DMS 273 (cell line): ENCODE data around the gene DEAF1.
A peak's percentile ranks its signal among the peaks of the same experiment; 100 is the strongest.

Experiments
- DNase-seq: peaks from one replicate; lab custom pipeline; 2025; ENCODE audit not compliant: unreplicated experiment; lab: John Stamatoyannopoulos, UW

The DEAF1 gene

GRCh38 chr11:613369-613968, 81.6 kb downstream of the DEAF1 start:
- DNase-seq = peak; percentile 60

DNA sequence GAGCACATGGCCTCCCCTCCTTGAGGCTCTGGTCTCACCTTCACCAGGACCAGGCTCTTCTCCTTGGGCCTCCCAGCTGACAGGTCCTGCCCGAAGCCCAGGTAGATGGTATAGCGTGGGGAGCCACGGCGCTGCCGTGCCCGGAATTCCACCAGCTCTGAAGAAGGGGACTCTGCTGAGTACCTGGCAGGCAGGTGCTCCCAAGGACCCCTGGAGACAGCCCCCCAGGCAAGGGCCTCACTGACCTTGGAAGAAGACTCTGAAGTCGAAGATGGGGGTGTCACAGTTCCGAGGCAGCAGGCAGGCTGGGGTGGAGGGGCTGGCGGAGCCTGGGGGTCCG, 82.1 kb downstream of the DEAF1 start:
- DNase-seq = no peak

- DNase-seq = peak; percentile 58
These were observed 82.6 kb downstream of the DEAF1 start for GRCh38 chr11:612201-612960.

- no peak for DNase-seq
These were observed 83.7 kb downstream of the DEAF1 start for GRCh38 chr11:611001-611996.

DNA sequence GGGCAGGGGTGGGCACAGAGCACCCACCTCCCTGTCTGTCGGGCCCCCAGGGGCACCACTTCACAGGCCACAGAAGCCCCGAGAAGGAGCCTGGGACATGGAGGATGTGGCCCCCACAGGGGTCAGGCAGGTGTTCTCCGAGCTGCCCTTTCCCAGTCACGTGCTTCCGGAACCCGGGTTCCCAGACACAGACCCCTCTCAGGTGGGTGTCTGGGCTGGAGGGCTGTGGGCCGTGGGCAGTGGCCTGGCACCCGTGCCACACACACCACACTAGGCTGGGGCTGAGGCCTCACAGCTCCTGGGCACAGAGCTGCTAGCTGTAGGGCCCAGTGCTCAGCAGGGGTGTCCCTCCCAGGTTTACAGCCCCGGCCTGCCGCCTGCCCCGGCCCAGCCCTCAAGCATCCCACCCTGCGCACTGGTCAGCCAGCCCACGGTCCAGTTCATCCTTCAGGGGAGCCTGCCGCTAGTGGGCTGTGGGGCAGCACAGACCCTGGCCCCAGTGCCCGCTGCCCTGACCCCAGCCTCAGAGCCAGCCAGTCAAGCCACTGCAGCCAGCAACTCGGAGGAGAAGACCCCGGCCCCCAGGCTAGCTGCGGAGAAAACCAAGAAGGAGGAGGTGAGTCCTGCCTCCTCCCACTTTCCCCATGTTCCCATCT, 84.7 kb downstream of the DEAF1 start:
- DNase-seq = no peak

DNA sequence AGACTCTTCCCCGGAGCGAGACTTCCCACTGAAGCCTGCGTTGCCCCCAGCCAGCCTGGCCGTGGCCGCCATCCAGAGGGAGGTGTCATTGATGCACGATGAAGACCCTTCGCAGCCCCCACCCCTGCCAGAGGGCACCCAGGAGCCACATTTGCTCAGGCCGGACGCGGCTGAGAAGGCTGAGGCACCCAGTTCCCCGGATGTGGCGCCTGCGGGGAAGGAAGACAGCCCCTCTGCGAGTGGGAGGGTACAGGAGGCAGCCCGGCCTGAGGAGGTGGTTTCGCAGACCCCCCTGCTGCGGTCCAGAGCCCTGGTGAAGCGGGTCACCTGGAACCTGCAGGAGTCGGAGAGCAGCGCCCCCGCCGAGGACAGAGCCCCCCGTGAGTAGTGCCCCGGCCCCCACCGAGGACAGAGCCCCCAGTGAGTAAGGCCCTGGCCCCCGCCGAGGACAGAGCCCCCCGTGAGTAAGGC, 85.6 kb downstream of the DEAF1 start:
- DNase-seq = no peak

DNA sequence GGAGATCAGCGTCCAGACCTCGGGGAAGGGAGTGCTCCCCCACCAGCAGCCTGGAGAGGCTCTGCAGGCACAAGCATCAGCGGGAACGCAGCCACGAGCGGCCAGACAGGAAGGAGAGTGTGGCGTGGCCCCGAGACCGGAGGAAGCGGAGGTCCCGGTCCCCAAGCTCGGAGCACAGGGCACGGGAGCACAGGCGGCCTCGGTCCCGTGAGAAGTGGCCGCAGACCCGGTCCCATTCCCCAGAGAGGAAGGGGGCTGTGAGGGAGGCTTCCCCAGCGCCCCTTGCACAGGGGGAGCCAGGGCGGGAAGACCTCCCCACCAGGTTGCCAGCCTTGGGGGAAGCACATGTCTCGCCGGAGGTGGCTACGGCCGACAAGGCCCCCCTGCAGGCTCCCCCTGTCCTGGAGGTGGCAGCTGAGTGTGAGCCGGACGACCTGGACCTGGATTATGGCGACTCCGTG, 86.2 kb downstream of the DEAF1 start:
- DNase-seq = no peak

GRCh38 chr11:607971-608659, 86.9 kb downstream of the DEAF1 start:
- DNase-seq = no peak

DNA sequence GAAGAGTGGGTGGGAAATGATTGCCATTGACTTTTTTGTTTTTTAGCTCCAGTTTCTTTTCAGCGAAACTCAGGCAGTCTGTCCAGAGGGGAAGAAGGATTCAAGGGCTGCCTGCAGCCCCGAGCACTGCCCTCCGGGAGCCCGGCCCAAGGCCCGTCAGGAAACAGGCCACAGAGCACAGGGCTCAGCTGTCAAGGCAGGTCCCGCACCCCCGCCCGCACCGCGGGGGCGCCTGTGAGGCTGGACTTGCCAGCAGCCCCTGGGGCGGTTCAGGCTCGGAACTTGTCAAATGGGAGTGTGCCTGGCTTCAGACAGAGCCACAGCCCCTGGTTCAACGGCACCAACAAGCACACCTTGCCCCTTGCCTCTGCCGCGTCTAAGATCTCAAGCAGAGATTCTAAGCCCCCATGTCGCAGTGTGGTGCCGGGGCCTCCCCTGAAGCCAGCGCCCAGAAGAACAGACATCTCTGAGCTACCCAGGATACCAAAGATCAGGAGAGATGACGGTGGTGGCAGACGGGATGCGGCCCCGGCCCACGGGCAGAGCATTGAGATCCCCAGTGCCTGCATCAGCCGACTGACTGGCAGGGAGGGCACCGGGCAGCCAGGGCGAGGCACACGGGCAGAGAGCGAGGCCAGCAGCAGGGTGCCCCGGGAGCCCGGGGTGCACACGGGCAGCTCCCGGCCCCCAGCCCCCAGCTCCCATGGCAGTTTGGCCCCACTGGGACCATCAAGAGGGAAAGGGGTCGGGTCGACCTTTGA, 87.8 kb downstream of the DEAF1 start:
- no peak for DNase-seq

DNA sequence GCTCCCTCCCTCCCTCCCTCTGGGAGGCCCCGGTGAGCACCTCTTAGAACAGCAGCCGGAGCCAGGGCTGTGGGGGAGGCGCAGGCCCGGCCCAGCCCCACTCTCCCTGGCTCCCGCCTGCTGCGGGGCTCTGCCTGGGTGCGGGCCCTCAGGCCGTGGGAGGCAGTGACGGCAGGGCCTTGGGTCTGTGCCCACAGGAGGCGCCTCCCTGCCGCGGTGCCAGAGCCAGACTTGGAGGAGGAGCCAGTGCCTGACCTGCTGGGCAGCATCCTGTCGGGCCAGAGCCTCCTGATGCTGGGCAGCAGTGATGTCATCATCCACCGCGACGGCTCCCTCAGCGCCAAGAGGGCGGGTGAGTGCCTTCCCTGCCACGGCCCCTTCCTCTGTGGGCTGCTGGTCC, 88.8 kb downstream of the DEAF1 start:
- DNase-seq = peak; percentile 59

GRCh38 chr11:605286-606129, 89.5 kb downstream of the DEAF1 start:
- no peak for DNase-seq

GRCh38 chr11:603154-603553, 91.9 kb downstream of the DEAF1 start:
- DNase-seq = no peak

DNA sequence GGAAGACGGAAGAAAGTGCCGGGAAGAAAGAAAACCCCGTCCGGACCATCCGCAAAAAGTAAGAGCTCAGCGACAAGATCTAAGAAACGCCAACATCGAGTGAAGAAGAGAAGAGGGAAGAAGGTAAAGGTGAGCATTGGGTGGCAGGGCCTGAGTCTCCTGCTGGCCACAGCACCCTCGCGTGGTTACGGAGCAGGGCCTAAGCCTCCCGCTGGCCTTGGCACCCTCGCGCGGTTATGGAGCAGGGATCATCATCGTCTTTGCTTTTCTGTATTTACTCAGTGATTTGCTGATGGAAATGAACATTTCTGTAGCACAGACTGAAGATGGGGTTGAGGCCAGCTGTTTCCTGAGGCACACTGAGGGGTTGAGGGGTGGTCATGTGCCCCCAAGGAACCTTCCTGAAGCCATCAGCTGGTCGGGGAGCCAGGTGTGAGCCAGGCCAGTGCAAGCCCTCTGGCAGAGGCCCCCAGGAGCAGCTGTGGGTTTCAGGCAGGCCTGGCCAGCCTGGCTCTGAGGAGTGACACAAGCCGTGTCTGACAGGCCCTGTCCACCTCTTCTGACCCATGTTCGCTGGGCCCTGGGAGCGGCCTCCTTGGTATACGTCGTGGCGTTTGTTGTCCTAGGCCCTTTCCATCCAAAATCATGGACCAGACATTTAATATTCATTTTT, 93.3 kb downstream of the DEAF1 start:
- no peak for DNase-seq

- DNase-seq = no peak
These were observed 96.9 kb downstream of the DEAF1 start for GRCh38 chr11:598005-598680.

DNA sequence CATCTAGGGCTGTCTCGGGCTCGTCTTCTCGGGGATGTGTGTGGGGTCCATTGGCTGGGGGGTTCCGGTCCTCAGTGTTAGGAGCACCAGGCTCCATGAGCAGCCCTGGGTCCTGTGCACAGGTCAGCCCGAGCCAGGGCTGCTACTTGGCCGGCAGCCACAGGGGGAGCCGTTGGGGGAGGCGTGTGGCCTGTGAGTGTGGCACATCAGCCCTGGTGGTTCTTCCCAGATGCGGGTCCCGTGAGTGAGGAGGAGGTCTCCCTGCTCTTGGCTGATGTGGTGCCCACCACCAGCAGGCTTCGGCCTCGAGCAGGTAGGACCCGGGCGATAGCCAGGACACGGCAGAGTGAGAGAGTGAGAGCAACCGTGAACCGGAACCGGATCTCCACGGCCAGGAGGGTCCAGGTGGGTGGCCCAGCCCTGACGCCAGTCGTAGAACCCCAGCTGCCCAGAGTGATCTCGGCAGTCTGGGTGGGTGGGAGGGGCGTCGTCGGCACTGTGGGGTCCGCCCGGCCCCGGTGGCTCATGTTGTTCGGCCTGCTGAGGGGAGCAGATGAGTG, 97.8 kb downstream of the DEAF1 start:
- no peak for DNase-seq

DNA sequence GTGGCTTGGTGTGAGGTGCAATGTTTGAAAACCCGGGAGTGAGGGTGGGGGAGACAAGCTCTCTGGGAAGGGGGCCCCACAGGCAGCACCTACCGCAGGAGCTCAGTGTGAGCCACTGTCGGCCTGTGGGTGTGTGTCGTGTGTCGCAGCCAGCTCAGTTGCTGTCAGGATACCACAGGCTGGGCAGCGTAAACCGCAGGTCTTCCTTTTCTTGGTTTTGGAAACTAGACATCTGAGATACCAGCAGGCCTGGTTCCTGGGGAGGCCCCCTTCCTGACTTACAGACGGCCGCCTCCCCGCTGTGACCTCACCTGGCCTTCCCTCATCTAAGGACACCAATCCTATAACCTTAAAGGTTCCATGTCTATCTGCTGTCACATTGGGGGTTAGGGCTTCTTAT, 98.6 kb downstream of the DEAF1 start:
- no peak for DNase-seq

DNA sequence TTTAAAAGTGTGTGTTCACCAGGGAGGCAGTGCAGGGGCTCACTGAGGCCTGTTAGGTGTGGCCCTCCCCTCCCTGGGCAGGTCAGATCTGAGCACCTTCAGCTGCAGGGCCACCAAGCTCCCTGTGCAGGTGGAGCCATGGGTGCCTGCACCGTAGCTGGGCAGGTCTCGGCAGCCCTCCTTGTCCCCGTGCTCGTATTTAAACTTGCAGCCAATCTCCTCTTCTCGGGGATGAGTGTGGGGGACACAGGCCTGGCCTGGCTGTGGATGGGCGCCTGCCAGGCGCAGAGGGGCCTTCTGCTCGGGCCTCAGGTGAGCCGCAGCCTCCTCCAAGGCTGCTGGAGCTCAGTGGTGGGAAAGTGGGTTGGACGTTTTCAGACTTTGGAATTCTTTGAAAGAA, 99.6 kb downstream of the DEAF1 start:
- no peak for DNase-seq
